PC-9 (cell line): ENCODE measurements around the gene LEKR1.

Source experiments
- EZH2 ChIP-seq: fragments of 200-600 bp; sonication (generic); IDR thresholded peaks from 2 replicates; pipeline ENCODE4 v1.8.0; 2017; ENCODE audit warnings: antibody characterized with exemption, low read depth
- TF ChIP-seq, protein P1 (sequence below): fragments of 200-600 bp; sonication (generic); conservative IDR thresholded peaks from 2 replicates; pipeline ENCODE4 v1.6.1; 2017; ENCODE audit warnings: mixed run types, antibody characterized with exemption, mild to moderate bottlenecking, moderate library complexity

DNA sequence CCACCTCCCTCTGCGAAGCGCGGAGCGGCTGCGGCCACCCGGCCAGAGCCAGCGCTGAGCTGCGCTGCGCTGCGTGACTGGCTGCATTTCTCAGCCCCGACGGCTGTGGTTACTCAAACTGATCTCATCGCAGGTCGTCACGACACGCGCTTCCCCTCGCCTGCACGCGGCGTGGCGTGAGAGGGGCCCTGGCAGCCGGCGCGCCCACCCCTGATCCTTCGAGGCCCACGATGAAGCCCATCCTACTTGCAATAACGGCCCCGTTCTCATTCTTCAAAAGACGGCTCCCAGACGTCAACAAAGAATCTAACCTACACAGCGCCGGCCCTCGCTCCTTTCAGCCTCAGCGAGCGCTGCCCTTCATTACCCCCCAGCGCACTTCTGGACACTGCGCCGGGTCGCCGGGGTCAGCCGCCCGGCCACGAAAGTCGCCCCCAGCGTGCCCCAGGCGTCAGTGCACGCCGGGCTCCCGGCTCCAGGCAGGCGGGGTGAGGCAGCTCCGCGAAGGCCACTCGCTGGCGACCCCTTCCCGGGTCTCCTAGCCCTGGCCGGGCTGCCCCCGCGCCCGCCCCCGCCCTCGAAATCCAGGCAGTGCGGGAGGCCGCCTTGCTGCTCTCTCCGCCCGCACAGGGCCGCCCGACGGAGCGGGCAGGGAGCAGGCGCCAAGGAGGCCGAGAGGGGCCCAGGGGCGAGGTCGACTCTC, 9.9 kb upstream of the LEKR1 start:
- TF ChIP-seq, protein P1, sequence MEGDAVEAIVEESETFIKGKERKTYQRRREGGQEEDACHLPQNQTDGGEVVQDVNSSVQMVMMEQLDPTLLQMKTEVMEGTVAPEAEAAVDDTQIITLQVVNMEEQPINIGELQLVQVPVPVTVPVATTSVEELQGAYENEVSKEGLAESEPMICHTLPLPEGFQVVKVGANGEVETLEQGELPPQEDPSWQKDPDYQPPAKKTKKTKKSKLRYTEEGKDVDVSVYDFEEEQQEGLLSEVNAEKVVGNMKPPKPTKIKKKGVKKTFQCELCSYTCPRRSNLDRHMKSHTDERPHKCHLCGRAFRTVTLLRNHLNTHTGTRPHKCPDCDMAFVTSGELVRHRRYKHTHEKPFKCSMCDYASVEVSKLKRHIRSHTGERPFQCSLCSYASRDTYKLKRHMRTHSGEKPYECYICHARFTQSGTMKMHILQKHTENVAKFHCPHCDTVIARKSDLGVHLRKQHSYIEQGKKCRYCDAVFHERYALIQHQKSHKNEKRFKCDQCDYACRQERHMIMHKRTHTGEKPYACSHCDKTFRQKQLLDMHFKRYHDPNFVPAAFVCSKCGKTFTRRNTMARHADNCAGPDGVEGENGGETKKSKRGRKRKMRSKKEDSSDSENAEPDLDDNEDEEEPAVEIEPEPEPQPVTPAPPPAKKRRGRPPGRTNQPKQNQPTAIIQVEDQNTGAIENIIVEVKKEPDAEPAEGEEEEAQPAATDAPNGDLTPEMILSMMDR, result no peak; the same call in 1 of the 2 replicates
- no peak for TF ChIP-seq EZH2
